Fibroblast of villous mesenchyme (primary cell): ENCODE results near the gene SLC28A1. TPM values are rescaled to one million over a fixed set of nuclear protein-coding genes. Genes with fewer than 3 reads are reported as not detected.
A peak's percentile ranks its signal among the peaks of the same experiment; 100 is the strongest.

Source experiments
- DNase-seq: peaks from one replicate; pipeline ENCODE4 v3.0.0-alpha.2; 2010; ENCODE audit warnings: low read depth
- H3K4me3 ChIP-seq: 2 replicates; pipeline ENCODE4 v1.5.1; 2011; ENCODE audit warnings: low read depth, mild to moderate bottlenecking, low read length
- small RNA-seq: library from RNA; depleted of rRNA; stranded (forward); fragments of <200 nt; gene quantifications from one replicate; pipeline ENCODE3, GENCODE V24; 2012
- total RNA-seq: library from RNA; depleted of rRNA; stranded (reverse); fragments of >200 nt; gene quantifications from 2 replicates; pipeline ENCODE4 v1.2.3, GENCODE V29; 2012
- TF ChIP-seq, protein P1 (sequence below): IDR thresholded peaks from 2 replicates; pipeline ENCODE4 v1.5.1; 2012; ENCODE audit warnings: low read depth, mild to moderate bottlenecking, low read length; ENCODE audit not compliant: insufficient read depth

Gene SLC28A1
- total RNA-seq, 1 donor = not detected

- TF ChIP-seq, protein P1, sequence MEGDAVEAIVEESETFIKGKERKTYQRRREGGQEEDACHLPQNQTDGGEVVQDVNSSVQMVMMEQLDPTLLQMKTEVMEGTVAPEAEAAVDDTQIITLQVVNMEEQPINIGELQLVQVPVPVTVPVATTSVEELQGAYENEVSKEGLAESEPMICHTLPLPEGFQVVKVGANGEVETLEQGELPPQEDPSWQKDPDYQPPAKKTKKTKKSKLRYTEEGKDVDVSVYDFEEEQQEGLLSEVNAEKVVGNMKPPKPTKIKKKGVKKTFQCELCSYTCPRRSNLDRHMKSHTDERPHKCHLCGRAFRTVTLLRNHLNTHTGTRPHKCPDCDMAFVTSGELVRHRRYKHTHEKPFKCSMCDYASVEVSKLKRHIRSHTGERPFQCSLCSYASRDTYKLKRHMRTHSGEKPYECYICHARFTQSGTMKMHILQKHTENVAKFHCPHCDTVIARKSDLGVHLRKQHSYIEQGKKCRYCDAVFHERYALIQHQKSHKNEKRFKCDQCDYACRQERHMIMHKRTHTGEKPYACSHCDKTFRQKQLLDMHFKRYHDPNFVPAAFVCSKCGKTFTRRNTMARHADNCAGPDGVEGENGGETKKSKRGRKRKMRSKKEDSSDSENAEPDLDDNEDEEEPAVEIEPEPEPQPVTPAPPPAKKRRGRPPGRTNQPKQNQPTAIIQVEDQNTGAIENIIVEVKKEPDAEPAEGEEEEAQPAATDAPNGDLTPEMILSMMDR = no peak
- no peak overlapping the region for H3K4me3 ChIP-seq
- DNase-seq = peak; percentile 76
Measured at GRCh38 chr15:84992157-84992944, 107.9 kb downstream of the SLC28A1 start.

Small RNAs within 50 kb of the gene (small RNA-seq; reads per million reads assigned to genes)
- gene RF00402 (not detected), gene RNU6-339P (not detected), gene RNU6-796P (not detected)

Other genes starting within 250 kb of the SLC28A1 start
- gene WDR73, start 230.4 kb upstream of the SLC28A1 start, total RNA-seq = 37.0 and 47.5 TPM in 2 replicates
- gene NMB, start 226.5 kb upstream of the SLC28A1 start, total RNA-seq = 1.7 and 1.9 TPM in 2 replicates
- 170 and 225 TPM in 2 replicates for gene SEC11A, start 168.5 kb upstream of the SLC28A1 start, total RNA-seq
- 9.7 and 11.2 TPM in 2 replicates for gene ZNF592, start 136.1 kb upstream of the SLC28A1 start, total RNA-seq
- gene ALPK3, start 67.3 kb upstream of the SLC28A1 start, total RNA-seq = 0.86 and 1.3 TPM in 2 replicates
- gene PDE8A, start 97.2 kb downstream of the SLC28A1 start, total RNA-seq = 14.5 and 16.8 TPM in 2 replicates